A204.1 (cell line): Measurements from ENCODE around the gene TREH.

Experiments used
- FAIRE-seq: peaks from 2 replicates; lab custom pipeline; 2012; peaks lifted over from hg19 to GRCh38; lab: Jason Lieb, UNC

TREH gene

DNA sequence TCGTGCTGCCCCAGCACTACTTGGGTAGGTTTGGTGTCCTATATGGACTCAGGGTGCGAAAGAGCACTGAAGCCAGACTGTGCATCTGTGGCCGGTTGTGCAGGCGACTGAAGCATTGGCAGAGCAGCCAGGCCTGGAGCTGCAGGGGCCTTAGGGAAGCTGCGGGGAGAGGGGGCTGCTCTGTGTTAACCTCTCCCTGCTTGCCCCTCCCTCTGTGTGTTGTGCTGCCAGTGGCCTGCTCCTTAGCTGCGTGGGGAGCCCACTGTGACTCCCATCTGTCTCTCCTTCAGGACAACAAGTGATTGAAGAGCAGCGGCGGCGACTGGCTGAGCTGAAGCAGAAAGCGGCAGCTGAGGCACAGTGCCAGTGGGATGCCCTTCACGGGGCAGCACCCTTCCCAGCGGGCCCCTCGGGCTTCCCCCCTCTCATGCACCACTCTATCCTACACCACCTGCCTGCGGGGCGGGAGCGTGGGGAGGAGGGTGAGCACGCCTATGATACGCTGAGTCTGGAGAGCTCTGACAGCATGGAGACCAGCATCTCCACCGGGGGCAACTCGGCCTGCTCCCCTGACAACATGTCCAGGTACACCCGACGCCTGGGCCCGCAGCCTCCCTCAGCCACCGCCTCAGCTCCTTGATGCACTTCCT, 34.3 kb downstream of the TREH start:
- no peak for FAIRE-seq

DNA sequence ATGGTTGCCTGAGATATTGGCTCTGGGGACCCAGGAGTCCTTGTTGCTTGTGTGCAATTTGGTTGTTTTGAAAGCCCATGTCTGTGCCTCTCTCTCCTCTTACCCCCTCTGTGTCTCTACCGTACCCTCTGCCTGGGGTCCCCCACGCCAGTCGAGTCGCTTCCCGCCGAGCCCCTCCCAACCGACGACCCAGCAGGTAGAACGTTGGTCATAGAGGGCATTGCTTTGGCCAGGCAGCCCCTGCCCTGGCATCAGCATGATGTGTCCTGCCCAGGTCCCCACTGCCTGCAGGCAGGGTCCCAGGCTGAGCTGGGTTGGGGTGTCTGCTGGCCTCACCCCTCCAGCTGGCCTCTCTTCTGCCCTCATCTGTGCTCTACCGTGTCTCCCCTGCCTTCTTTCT, 35.0 kb downstream of the TREH start:
- no peak for FAIRE-seq

DNA sequence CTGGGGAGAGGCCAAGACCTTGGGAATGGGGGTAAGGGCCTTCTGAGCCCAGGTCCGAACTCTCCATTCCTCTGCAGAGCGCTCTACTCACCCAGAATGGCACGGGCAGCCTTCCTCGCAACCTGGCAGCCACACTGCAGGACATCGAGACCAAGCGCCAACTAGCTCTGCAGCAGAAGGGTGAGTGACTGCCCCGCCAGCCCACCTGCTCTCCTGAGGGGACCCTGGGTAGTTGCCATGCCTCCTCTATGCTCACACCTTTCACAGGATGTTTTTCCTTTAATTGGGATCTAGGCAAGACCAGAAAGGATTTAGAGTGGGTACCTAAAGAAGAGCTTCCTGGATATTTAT, 35.5 kb downstream of the TREH start:
- no peak for FAIRE-seq

DNA sequence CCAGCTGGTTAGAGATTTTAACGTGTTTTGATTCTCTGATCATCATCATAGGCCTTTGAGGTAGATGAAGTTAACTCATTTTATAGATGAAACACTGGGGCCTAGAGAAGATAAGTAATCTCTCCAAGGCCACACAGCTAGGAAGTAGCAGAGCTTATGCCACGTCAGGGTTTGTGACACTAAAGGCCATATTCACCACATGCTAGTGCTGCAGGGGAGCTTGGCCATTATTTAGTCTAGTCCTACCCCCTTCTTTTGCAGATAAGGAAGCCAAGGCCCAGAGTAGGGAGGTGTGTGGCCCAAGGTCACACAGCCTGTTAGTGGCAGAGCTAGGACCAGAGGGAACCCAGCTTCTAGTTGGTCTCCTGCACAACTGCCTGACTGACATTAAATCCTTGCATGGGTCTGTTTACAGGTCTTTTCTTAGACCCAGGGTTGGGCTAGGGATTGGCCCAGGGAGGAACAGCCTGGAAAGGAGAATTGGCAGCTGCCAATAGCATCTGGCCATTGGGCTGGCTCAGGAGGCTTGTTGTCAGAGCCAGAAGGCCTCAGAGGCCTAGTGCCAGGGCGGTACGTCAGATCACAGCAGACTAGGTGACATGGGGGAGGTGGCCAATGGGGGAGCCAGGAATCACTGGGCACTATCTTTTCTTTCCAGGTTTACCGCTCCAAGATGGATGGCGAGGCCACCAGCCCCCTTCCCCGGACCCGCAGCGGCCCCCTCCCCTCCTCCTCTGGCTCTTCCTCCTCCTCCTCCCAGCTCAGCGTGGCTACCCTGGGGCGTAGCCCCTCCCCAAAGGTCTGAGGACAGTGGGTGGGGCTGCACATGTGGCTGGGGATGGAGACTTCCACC, 36.1 kb downstream of the TREH start:
- FAIRE-seq = no peak

DNA sequence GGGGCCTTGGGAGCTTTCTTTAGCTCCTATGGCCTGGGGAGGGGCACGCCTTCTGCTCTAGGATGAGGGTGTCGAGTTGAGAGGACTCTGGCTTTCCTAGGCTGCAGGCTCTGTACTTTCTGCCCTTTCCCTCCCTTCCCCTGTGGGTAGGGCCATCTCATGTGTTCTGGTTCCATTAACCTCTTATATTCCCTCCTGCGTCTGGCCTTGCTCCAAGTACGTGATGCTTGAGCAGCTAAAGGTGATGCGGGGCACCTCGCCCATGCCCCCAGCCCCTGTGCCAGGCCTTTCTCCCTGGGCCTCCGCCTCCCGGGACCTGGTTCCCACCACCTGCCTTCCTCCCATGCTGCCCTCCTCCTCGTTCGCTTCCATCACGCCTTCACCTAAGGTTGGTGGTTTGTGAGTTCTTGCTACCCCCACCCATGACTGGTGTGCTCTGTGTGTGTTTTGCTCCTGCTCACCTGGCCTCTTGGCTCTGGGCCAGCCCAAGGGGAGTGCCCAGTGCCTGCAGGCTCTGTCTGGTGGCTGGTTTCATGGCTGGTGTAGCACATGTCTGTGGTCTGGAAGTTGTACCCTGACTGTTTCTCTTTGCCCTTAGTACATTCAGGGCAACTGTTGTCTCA, 37.9 kb downstream of the TREH start:
- no peak for FAIRE-seq

DNA sequence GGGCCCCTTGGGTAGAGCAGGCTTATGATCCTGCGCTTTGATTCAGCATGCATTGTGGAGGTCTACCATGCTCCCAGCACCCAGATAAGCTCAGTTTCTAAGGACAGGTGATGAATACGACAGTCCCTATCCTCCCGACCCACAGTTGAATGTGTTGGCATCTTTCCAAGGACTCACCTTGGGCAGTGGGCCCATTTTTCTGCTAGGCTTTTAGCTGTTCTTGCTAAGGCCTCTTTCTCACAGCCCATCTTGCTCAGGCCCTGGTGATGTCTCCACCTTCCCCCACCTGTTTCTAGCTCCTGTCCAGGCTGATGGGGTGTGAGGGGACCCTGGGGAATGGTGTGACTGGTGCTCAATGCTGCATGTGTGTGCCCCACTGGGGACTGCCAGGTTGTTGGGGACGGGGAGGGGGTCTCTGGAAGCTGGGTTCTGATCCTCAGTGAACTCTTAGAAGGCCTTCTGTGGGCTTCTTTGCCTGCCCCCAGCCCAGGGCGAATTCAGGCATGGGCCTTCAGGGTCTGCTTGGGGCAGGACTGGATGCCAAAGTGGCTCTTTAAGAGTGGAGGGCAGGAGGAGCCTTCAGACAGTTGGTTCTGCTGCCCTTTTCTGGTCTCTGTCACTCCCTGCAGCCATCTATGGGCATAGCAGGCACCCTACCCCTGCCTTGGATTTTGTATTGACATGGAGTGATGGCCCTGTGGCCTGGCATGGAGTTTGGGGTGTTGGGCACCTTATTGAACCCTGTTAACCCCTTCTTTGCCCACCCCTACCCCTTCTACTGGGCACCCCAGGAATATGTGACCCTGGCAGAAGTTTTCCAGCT, 38.9 kb downstream of the TREH start:
- FAIRE-seq = no peak

DNA sequence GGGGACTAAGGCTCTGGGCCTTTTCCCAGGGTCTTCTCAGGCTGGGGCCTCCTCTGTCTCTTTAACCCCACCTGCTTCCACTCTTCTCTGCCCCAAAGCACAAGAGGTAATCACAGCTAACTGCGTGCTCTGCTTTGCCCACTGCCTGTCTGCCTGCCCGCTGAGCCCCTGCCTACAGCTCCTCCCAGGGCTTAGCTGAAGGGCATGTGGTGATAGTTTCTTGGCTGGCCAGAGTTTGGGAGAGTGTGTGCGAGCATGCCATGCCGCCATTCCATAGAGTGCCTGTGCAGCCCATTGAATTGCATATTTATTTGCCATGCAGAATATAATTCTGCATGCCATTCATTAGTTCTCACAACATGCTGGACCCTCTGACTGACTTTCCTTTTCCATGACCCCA, 39.6 kb downstream of the TREH start:
- no peak for FAIRE-seq

DNA sequence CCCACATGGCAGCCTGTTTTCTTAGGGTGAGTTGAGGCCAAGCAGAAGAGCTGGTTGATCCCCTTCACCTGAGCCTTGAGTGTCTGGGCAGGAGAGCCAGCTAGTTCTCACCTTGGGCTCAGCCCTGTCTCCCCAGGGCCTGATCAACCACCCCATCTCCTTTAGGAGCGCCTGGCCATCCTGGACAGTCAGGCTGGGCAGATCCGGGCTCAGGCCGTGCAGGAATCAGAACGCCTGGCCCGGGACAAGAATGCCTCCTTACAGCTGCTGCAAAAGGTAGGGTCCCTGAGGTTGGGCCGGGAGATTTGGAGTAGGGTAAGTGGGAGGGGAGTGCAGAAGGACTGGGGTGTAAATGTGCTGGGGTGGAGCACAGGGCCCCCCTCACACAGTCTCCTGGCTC, 40.7 kb downstream of the TREH start:
- no peak for FAIRE-seq

DNA sequence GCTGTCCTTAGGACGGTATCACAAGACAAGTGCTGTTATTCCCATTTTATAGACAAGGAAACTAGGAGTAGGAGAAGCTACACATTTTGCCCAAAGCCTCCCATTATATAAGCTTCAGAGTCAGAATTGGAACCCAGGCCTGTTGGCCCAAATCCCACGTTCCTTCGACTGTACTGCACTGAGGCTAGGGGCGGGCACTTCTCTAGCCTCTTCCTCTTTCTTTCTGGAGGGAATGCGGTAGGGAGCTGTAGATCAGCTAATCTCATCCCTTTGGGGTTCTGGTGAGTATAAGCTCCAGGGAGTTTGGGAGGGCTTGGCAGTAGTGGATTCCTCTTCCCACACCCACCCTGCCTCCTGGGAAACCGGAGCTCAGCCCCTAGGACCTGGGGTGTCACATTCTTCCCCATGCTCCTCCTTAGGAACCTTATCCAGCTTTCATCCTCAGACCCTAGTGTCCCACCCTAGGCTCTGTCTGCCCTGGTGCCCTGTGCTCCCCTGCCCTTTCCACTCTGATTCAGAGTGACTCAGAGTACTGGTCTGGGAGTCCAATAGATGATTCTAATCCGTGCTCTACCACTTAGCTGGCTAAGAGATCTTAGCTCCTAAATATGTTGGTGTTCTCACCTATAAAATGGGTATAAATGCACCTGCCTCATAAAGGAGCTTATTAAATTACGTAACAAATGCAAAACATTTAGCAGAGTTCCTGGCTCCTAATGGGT, 42.7 kb downstream of the TREH start:
- FAIRE-seq = no peak

DNA sequence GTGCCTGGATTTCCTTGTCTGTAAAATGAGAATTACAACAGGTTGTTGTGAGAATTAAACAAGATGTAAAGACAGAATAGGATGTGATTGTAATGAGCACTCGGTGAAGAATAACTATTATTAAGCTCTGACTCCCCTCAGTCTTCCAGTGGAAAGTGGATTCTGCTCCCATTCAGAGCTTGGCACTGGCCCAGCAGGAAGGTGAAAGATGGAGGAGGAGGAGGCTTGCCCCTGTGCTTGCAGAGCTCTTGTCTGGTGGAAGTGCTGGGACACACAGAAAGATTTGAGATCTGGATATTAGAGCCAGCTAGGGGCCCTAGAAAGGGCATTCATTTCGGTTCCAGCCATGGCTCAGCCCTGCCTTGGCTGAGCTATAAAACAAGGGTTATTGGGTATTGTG, 43.8 kb downstream of the TREH start:
- no peak for FAIRE-seq

DNA sequence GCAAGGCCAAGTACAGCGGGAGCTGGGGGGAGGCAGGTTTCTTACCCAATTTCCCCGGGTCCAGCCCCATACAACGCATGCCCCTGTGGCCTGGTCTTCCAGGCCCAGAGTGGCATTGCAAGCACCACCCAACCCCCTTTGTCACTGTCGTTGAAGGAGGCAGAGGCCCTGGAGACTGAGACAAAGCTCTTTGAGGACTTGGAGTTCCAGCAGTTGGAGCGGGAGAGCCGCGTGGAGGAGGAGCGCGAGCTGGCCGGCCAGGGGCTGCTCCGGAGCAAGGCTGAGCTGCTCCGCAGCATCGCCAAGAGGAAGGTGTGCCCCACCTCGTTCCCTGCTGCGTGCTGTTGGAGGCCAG, 44.2 kb downstream of the TREH start:
- no peak for FAIRE-seq

DNA sequence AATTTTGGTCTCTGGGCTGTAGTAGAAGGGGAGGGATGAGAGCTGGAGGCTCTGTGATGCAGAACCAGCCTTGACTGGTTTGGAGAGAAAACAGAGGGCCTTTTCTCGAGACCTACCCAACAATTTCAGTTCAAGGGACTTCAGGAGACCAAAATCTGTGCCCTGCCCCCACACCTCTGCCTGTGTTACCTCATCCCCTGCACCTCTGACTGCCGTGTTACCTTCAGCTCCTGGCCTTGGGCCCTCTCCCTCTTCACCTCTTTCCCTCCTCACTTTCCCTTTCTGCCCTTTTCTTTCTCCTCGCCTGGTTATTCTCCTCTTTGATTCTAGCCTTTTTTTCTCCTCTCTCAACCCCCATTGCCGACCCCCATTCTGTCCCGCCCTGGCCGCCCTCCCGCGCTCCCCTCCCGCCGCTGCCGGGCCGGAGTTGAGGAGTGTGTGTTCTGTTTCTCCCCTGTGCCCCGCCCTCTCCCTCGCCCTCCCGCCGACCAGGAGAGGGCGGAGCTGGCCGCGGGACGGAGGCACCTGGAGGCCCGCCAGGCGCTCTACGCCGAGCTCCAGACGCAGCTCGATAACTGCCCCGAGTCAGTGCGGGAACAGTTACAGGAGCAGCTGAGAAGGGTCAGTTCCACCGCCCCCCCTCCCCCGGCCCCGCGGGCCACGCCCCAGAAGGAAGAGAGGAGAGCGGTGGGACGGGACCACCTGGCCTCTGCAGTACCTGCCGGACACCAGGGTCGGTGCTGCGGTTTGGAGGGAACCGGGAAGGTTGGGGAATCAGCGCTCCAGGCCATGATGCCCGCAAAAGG, 44.8 kb downstream of the TREH start:
- no peak for FAIRE-seq

DNA sequence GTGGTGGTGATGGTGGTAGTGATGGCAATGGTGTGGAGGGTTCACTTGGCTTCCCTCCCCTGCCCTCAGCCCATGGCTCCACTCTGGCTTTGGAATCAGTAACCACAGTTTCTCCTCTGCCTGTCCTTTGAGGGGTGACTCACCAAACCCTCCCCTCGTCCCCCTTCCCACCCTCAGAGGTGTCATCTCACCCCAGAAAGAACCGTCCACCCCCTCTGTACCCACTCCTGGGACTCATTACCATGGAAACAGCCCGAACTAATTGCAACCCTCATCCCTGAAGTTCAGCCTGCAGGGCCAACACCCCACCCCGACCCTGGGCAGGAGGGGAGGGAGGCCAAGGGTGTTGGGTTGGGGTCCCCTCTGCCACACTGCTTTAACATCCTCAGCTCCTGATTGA, 45.5 kb downstream of the TREH start:
- no peak for FAIRE-seq

DNA sequence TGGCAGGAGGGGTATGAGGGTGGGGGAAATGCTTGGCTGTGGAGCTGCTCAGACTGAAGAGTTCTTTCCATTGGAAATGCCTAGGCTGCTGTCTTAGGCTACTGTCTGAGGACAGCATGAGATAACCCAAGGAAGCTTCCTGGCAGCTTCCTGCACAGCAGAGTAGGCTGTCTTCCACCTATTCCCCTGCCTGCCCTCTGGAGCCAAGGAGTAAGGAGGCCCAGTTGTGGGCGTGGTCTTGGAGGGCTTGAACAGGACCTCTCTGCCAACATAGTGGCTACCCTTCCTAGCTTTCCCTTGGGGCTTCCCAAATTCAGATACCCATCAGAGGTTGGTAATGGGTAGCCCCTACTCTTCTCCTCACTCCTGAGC, 46.1 kb downstream of the TREH start:
- no peak for FAIRE-seq

DNA sequence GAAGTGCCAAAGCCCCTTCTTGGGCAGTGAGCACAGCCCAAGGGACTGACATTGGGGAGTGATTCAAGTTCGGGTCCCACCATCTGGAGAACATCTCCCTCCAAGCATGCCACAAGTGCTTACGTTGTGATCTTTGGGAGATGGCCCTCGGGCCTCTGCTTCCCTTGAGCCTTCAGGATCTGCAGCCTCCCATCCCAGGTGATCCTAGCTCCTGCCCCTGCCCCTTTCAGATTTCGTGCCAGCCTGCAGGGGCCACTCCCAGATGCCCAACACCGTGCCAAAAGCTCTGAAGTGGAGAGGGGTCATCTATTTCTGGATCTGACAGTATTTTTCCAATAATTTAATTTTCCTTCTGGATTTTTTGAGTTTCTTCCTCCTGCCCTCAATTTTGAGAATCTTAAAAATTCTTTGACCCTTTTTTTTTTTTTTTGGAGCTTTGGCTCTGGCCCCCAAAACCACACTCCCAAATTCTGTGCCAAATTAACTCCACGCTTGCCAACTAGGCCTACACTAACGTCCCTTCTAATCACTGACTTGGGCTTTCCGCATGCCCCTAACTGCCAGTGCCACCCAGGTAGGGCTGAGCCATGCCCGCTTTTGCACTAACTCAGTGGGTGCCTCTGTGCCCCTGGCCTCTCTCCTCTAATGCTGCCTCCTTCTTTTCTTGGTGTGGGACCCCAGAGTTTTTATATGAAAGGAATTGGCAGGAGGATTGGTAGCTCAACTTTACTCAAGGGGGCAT, 46.7 kb downstream of the TREH start:
- FAIRE-seq = no peak

DNA sequence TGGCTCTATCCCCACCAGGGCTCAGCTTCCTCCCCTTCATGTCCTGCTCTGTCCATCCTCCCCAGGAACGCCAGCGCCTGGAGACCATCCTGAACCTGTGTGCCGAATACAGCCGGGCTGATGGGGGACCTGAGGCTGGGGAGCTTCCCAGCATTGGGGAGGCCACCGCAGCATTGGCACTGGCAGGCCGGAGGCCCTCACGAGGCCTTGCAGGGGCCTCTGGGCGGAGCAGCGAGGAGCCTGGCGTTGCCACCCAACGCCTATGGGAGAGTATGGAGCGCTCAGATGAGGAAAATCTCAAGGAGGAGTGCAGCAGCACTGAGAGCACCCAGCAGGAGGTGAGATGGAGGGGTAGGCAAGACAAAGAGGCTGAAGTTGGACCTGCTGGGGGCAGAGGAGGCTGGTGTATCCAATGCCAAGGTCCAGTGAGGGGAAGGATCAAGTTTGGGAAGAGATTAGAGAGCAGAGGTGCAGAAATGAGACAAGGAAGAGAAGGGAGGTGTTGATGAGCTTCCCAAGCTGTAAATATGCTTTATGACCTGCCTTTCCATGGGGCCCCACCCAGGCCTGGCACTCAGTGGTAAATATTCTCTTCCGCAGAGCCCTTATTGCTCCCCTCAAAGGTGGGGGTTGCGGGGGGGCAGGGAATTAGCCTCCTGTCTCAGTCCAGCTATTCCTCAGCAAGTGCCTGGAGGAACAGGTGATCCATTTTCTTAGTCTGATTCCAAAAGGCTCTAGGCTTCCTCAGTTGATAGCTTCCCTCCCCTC, 48.1 kb downstream of the TREH start:
- FAIRE-seq = no peak

DNA sequence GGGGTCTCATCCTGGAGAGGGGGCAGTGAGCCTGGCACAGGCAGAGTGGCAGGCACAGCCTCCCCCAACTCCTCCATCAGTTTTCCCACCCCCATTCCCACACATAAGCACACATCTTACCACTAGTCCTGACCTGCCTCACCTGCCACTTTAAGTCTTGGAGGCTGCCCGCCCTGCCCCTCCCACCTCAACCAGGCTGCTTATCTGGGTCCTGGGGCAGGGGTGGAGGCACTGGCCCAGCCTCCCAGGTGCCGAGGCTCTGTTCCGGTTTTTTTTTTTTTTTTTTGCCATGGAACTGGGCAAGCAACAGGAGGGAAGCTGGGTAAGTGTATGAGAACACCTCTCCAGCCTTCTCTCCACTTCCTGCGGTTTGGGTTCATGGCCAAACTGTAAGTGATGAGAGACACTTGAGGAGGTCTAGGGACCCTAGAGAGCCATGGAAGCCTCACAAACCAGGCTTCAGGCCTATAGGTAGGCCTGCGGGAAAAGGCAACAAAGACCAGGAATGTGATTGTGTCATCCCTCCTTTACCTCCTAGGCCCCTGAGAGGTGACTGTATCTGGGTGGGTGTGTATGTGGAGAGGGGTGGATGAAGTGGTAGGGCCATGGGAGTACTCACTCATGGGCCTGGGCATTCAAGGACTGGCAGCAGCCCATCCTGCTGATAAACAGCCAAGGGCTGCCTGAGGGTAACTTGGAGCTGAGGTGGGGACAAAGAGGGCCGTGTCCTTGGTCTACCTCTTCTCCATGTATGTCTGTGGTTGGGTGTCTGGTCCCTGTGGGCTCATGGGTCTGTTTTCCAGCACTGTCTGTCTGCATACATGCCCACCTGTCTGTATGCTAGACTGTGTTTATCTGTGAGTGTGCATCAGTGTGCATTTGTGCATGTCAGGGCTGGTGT, 49.4 kb downstream of the TREH start:
- FAIRE-seq = no peak

DNA sequence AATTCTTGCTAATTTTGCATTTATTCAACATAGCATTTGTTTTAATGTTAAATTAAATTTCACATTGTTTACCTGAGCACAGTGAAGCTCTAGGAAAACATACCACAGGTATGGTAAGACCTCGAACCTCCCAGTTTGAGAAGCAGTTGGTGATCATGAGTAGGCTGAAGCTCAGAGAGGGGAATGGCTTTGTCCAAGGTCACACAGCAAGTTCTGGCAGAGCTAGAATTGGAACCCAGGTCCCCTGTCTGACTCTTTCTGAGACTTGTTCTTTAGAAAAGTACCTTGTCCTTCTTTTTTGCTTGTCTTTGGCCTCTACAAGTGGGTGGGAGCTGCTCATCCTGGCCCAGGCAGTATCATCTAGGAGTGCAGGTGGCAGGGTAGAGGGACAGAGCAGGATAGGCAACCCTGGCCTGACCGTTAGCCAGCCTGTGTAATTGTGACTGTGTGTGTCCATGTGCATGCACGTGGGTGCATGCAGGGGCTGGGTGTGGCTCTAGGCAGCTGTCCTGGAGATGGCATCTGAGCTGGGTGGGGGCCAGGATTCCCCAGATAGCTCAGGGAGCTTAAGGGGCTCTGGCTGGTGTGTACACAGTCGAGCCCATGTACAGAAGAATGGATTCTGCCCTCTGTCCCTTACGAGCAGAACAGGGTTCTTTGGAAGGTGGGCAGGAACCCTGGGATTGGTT, 50.4 kb downstream of the TREH start:
- FAIRE-seq = no peak
